GM18508 (cell line): Measurements from ENCODE around the gene STARD13.
"Not testable (repeated sequence)": the region's sequence is repeated elsewhere in the genome, so short reads cannot be mapped to it uniquely, and the experiment has no call there.

Experiments
- ATAC-seq: cut with Tn5 transposase; IDR thresholded peaks from one replicate; pipeline ENCODE4 v1.9.1; 2021; ENCODE audit warnings: moderate number of reproducible peaks; ENCODE audit not compliant: insufficient read depth, unreplicated experiment

Gene STARD13

DNA sequence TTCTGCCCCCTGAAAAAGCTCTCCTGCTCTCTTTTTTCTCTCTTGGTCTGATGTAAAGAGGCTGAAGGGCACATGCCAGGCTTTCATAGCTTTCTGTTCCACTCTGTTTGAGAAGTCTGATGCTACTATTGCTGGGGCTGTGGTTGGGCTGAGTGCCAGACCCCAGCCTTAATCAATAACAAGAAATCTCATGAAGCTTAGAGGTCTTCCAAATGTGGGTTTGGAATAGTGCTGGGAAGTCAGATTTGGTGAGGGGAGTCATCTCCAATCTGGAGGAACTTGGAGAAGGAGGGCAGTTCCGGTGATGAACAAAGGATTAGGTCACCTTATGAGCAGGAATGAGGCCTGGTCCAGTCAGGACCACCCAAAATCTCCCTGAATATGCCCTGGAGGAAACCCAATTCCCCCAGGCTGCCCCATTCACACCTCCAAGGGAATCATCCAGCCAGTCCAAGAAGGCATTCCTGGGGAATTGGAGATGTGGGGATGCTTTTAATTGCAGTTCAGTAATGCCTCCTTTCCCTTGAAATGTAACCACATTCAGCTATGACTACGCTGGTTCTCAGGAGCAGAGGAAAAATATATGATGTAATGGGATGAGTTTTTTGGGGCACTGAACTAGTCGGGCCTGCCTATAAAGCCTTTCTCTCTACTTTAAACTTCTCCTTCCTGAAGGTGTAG lies 102.0 kb downstream of the STARD13 start:
- no peak for ATAC-seq

DNA sequence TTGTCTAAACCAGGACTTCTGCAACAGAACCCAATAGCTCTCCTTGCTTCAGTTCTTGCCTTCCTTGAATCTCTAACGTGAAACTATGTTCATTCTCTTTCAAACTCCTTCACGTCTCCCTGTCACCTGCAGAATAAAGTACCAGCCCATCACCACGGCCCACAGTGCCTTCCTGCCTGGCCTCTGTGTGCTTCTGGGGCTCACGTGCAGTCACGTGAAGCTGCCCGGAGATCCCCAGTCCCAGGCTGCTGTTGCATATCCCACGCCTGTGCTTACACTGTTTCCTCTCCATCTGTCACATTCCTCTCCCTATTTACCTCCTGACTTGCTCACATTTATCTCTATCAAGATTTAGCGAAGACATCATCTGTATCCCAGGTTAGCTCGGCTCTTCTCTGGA lies 102.8 kb downstream of the STARD13 start:
- no peak for ATAC-seq

DNA sequence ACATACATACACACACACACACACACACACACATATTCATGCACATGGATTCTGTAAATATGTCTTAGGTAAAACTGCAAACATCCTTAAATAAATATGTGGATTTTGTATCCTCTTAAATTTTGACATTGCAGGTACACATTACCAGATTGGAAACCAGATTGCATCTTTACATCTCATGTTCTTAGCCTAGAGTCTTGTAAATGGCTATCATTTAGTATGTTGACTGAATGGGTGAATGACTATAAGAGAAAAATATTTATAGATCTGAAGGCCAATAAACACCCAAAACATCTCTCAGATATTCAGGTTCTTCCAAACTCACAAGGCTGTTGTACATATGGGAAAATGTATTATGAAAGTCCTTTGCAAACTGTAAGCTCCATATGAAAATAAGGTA lies 104.3 kb downstream of the STARD13 start:
- no peak for ATAC-seq

DNA sequence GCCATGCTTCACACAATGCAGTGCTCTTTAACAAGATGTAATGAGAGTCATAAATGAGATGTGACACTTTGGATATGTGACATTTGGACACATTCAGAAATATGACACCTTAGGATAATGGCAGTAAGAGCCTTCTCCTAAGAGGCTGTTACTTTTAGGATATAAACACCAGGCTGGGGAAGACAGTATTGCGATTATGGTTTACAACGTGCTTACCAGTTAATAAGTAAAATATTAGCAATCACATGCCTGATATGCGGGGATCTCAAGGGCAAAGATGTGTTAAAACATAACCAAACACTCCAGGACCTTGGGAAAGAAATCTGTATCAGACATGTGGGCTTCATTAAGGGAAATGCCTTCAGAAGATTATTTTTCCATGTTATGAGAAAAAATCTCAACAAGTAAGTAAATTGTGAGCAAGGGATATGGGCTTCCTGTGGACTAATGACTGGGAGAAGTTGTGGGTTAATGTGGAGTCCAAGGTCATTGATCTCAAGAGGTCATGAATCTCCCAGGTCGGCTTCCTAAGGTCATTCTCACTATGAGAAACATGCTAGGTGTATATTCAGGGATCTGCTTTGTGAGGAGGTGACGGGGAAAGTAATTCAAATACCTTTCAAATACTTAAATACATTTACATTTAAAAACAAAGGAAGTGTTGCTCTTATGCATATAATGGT lies 105.3 kb downstream of the STARD13 start:
- ATAC-seq = no peak

DNA sequence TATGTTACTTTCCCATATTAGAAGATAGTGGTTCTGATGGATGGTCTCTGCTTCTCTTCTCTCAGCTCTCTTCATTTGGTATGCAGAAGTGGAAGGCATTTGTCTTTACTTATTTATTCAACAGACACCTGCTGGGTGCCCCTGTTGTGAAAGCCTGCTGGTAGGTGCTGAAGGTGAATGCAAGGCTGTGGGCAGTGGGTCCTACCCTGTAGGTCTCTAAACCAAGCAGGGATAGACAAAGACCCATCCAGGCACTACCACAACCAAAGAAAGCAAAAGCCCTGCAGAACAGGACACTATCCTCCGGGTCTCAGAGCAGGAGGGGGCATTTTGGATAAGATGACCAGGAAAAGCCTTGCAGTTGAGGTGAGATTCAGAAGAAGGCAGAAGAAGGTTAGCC lies 106.1 kb downstream of the STARD13 start:
- ATAC-seq = no peak

DNA sequence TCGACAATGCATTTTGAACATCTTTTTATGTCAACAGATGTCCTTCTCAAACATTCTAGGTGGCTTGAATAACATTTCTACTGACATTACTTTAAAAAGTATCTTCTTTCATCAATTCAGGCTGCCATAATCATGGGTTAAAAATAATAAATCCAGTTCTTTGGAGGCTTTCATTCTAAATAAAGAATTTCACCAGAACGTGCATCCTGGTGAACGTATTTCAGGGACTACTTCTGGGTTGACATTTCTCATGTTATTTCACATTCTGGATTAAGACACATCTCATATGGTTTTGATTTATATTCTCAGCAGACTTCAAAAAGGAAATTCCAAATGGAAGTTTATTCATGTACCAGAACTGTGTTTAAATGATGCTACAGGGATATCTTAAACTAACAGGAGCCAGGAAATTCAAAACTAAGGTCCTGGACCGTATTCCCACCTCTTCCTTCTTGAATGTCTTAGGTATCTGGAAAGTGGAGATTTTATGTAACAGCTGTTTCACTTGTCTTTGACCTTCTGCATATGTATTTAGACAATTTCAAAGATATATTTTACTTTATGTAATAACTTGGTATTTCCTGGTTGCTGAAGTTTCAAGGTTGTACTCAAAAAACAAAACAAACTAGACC lies 107.2 kb downstream of the STARD13 start:
- no peak for ATAC-seq

DNA sequence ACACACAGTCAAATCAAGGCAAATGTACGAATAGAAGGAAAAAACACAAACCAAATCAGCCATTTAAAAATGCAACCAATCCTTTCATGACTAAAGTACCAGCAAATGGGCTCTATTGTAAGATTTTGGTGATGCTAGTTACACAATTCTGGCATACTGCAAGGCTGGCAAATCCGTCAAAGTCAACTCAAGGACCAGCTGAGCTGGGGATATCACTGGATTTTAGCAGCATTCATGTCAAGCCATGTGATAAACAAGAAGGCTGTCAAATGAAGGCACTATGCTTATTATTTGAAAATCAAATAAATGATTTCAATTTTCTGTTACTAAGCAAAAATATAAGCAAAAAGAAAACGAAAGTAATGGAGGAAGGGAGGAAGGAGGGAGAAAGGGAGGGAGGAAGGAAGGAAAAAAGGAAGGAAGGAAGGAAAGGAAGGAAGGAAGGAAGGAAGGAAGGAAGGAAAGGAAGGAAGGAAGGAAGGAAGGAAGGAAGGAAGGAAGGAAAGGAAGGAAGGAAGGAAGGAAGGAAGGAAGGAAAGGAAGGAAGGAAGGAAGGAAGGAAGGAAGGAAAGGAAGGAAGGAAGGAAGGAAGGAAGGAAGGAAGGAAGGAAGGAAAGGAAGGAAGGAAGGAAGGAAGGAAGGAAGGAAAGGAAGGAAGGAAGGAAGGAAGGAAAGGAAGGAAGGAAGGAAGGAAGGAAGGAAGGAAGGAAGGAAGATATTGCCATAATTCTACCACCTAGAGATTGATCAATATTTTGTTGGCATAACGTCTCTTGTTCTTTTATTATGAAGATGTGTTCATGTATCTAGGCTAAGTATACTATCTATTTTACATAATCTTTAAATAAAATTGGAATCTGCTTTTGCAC lies 108.0 kb downstream of the STARD13 start:
- ATAC-seq = not testable (repeated sequence)

DNA sequence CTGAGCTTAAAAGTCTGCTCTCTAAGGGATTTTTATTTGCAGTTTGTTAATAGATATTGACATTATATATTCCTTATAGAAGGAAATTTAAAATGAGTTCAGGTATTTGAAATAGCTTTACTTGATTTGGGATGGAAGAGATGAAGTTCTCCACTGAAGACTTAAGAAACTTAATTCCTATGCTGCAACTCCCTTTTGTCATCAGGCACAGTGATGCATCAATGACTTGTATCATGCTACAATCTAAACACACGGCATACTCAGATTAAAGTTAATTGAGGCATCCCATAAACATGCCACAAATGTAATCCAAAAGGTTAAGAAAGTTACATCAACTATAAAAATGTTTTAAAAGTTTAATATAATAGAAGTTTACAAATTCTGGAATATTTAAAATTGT lies 109.0 kb downstream of the STARD13 start:
- ATAC-seq = no peak

DNA sequence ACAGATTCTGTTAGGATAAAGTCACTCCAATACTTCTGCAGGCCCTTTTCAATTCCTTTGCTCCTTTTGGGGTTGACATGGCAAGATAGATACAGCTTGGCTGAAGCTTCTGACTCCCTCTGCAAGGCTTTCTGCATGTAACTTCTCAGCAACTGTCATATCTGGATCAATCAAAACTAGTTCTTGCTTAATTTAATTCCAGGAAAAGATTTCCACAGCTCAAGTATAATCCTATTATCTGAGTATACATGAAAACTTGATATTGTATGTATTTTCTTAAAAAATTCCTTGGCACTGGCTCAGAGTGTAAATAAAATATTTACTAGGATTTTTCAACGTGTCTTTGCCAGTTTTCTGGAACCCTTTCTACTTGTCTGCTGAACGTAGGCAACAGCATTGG lies 109.6 kb downstream of the STARD13 start:
- no peak for ATAC-seq

DNA sequence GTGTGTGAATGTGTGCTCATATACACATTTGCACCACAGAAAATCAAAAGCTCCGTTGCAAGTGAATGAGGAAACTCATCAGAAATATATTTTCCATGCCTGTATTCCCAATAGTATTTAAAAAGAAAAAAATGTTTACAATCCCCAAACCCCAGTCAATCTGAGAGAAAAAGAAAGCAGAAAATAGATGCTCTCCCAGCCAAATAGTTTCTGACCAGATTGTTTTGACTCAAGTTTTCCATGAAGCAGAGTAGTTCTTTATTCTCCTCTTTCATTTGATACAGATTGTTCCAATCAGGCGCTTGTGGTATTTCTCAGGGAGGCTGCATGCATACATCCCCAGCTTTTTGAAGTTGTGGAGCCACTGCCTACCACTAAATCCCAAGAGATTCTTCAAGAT lies 110.6 kb downstream of the STARD13 start:
- ATAC-seq = no peak

DNA sequence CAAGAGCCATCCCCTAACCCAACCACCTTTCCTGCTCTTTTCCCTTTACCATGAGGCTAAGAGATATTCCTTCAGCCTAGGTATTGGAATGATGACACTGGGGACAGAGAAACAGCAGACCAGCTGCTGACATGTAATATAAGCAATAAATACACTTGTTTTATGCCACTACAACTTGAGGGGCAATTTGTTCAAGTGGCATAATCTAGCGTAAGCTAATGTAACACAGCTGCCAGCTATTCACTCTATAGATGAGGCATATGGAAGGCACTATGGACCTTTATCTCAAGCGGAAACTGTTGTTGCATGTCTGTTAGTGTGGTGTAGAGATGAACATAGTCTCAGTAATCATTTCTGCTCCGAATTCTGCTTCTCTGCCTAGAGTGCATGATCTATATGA lies 111.1 kb downstream of the STARD13 start:
- no peak for ATAC-seq

DNA sequence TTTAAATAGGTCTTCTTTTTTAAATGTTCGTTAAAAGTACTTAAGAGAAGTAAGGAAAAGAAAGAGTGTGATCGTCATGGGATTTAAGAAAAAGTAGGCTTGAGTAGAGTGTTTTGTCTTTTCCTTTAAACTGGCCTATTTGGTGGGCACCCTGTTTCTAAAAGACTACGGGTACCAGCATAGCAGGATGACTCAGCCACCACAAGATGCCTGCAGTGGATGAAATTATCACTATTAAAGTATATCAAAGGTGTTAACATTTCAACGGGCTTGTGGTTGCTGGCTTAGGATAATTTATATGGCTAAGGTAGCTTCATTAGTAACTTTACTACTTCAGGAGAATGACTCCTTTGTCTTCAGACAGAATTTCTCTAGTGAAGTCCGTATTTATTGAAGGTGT lies 112.6 kb downstream of the STARD13 start:
- no peak for ATAC-seq

DNA sequence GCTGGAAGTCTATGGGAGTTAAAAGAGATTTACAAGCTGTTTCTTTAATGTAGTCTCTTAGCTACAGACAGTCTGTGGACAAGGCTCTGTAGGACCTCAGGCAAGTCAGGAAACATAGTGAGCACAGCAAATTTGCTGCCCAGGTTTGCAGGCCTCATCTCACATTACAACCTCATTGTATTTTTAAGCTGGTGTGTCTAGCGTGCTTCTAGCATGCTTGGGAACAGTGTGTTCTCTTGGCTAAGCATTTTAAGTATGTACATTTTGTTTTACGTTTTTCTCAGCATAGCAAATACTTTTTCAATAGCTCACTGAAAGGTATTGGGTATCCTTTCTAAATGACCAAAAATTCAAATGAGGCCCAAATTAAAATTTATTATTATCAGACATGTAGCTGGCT lies 113.2 kb downstream of the STARD13 start:
- ATAC-seq = no peak

DNA sequence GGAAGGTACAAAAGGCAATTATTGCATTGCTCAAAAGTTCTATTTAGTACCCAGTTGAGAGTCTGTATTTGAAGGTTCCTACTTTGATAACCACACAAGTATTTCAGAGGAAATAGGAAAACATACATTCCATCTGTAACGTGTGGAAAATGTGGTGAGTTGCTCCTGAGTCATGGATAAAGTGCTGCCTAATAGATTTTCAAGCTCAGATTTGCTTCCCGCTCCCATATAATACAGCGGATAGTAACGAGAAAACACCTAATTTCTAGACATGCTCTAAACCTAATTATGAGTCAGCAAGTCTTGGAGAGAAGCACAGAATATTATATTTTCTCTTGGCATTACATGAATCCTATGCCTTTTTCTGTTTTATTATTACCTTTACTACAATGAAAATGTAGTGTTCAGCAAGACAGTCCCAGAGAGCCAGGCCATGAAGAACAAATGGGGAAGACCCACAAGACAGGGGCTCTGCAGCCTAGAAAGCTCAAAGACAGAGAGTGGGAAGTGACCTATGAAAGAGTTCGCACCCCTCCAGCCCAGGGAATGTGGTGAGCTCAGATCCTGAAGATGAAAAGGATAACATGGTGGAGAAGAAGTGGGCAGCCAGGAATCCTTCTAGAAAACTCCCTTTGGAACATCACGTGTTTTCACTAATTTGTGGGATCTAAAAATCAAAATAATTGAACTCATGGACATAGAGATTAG lies 116.1 kb downstream of the STARD13 start:
- ATAC-seq = no peak

DNA sequence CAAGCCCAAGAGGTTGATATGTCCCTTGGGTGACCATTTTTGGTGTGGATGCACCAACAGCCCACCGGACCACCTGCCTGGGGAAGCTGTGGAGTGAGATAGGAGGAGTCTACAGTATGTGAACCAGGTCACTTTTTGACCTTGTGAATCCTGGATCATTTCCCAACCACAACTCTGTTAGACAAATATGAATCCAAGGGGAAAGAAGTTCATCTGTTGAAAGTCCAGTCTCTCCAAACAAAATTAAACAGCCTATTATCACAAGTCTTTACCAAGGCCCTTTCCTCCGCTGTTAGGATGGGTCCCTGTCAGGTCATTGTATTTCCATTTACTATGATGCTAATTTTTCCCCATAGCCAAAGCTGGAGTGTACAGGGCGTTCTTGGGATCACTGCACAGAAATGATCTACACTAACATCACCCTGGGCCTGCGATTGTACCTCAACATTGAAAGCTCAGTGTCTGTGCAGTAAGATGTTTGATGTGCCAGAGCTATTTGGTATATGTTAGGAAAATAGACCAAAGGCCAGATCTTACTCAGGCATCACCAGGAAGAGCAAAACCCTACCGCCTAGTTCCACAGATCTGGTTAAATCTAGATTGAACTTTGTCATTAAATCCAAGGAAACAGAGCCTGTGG lies 117.1 kb downstream of the STARD13 start:
- no peak for ATAC-seq

DNA sequence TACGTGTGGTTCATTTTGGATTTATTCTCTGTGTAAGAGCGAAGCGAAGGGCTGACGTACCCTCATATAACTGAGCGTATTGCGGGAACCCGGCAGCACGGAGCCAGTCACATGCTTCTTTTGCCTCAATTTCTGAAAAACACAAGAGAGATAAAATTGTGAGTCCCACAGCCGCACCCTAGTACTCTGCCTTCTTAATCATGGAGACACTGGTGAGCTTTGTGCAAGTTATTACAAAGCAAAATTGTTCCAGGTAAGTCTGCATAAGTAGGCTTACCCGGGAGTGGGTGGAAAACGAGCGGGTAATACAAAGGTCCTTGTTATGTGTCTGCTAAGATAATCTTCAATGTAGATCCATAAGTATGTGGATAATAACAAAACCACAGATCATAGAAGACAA lies 118.1 kb downstream of the STARD13 start:
- no peak for ATAC-seq

DNA sequence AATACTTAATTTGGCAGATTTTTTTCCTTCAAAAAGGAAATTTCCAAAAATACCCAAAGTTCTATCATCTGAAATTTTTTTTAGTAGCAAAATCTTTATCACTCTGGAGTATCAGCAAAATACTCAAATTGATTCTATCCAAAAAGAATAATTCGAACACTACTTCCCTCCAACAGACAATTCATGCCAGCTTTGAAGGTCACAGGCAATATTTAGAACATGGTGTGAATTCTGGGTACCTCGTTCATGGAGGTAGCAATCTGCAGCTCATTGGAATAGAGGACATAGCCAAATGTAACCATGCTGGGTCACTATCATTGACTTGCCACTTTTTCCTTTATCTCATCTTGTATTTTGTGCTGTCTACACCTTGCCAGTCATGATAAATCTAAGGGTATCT lies 119.8 kb downstream of the STARD13 start:
- ATAC-seq = no peak

DNA sequence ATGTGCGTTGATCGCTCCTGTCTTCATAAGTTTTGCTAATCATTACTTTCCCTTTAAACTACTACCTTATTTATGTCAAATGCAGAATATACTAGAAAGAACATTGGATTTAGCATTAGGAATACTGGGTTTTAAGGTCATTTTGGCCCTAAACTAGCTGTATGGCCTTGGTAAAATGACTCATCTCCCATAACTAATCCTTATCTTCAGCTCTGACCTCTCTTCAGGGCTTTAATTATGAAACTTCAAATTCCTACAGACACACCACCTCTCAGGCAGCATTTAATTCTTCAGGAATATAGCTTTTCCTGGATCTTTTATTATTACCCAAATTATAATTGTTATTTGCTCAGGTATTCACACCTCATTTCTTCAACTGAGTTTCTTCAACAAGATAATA lies 121.2 kb downstream of the STARD13 start:
- no peak for ATAC-seq

DNA sequence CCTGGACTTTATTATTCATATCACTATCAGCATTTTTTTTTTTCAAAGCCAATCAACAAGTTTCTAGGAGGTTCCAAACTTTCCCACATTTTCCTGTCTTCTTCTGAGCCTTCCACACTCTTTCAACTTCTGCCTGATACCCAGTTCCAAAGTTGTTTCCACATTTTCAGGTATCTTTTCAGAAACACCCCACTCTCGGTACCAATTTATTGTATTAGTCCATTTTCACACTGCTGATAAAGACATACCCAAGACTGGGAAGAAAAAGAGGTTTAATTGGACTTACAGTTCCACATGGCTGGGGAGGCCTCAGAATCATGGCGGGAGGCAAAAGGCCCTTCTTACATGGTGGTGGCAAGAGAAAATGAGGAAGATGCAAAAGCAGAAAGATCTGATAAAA lies 122.8 kb downstream of the STARD13 start:
- not testable (repeated sequence) for ATAC-seq

DNA sequence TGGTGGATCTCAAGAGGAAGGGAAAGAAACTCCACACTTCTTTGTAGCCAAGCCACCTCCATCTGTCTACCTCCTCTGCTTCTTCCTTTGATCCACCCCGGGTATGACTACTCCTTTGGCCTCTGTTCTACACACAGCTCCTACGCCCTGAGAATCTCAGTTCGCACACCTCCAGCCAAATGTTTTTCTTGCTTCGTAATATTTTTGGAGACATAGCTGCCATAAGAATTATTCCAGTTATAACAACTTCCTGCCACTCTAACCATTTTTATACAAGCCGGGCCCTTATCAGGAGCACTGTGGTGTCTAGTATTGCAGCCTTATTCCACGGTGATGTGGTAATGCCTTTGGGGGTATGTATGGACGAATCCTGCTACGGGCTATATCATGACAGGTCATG lies 126.7 kb downstream of the STARD13 start:
- ATAC-seq = no peak
